Testis (tissue), 2 donors: ENCODE measurements around the gene PAQR4.

Experiments used
- POLR2A ChIP-seq: fragments of 450-650 bp; IDR thresholded peaks from one replicate; pipeline ENCODE4 v1.6.1; 2017; ENCODE audit warnings: antibody characterized with exemption, mild to moderate bottlenecking, moderate library complexity
- TF ChIP-seq, protein P1 (sequence below), 3 experiments: fragments of 450-650 bp in 2 of 3; fragments of 200-600 bp in 1 of 3; sonication (generic) in 1 of 3; IDR thresholded peaks; one replicate each; pipeline ENCODE4 v1.5.1; 2016 to 2019; ENCODE audit warnings: antibody characterized with exemption in 3 of 3, mild to moderate bottlenecking in 2 of 3, moderate library complexity in 1 of 3

DNA sequence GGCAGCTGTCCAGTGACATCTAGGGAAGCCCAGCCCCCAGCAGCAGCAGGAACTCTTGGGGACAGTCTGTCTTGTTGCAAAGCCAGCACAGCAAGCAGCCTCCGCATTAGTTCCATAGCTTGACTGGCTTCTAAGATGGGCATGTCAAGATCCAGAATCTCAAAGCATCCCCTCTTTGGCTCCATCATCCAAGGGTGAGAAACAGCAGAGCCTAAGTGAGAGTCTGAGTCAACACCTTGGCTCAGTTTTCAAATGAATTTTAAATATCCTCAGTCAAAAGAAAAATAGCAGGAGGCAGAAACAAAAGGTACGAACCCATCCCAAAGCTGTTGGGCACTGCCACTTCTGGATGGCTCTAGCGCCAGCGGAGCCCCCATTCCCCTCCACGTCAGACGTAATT is 45.8 kb downstream of the PAQR4 start:
- TF ChIP-seq, protein P1, sequence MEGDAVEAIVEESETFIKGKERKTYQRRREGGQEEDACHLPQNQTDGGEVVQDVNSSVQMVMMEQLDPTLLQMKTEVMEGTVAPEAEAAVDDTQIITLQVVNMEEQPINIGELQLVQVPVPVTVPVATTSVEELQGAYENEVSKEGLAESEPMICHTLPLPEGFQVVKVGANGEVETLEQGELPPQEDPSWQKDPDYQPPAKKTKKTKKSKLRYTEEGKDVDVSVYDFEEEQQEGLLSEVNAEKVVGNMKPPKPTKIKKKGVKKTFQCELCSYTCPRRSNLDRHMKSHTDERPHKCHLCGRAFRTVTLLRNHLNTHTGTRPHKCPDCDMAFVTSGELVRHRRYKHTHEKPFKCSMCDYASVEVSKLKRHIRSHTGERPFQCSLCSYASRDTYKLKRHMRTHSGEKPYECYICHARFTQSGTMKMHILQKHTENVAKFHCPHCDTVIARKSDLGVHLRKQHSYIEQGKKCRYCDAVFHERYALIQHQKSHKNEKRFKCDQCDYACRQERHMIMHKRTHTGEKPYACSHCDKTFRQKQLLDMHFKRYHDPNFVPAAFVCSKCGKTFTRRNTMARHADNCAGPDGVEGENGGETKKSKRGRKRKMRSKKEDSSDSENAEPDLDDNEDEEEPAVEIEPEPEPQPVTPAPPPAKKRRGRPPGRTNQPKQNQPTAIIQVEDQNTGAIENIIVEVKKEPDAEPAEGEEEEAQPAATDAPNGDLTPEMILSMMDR (IDR thresholded peaks at IDR 0.05), result no peak
- TF ChIP-seq POLR2A, result no peak
